GM19452 (cell line): Measurements from ENCODE around the gene RELT.

ENCODE experiments used
- ATAC-seq: cut with Tn5 transposase; IDR thresholded peaks from one replicate; pipeline ENCODE4 v1.9.1; 2021; ENCODE audit not compliant: unreplicated experiment

The RELT gene

GRCh38 chr11:73372375-73372993 lies 3.7 kb upstream of the RELT start:
- no peak for ATAC-seq

GRCh38 chr11:73374151-73374550 lies 2.0 kb upstream of the RELT start:
- ATAC-seq = no peak

- peak; percentile 1 for ATAC-seq
Measured at GRCh38 chr11:73375830-73376159, 404 bp upstream of the RELT start.

DNA sequence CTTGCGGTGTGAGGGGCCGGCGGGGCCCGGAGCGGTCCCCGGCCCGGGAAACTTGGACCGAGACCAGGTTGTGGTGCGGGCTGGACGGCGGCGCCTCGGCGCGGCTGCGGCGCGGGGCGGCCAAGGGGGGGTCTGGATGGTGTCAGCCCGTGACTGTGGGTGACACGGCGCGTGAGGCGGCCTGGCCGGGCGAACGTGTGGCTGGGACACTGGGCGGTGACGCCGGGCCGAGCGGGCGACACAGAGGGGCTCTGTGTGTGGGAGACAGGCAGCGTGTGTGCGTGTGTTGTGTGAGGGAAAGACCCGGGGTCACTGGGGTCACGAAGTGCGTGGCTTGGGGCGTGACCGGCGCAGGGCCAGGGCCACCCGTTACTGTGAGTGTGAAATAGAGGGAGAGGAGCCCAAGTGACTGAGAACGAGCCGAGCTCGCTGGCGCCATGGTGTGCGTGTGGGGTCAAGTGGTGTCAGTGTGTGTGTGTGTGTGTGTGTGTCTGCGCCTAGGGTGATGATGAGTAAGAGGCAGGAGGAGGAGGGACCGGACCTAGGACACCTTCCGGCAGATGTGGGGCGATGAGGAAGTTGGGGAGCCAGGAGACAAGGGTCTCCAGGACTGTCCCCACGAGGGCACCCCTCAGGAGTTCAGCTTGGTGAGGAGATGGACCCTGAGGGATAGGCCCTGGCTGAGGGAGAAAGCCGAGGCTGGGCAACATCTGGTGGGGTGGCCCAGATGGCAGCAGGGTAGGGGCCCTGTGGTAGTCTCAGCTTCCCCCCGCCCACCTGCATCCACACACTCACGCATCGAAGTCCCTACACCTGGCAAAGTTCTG lies 817 bp downstream of the RELT start:
- ATAC-seq = peak; percentile 11

GRCh38 chr11:73379189-73379880 lies 3.1 kb downstream of the RELT start:
- no peak for ATAC-seq

GRCh38 chr11:73380331-73380730 lies 4.1 kb downstream of the RELT start:
- ATAC-seq = no peak

- no peak for ATAC-seq
Measured at GRCh38 chr11:73380897-73381410, 4.8 kb downstream of the RELT start.

- ATAC-seq = no peak
Measured at GRCh38 chr11:73381589-73381988, 5.4 kb downstream of the RELT start.

DNA sequence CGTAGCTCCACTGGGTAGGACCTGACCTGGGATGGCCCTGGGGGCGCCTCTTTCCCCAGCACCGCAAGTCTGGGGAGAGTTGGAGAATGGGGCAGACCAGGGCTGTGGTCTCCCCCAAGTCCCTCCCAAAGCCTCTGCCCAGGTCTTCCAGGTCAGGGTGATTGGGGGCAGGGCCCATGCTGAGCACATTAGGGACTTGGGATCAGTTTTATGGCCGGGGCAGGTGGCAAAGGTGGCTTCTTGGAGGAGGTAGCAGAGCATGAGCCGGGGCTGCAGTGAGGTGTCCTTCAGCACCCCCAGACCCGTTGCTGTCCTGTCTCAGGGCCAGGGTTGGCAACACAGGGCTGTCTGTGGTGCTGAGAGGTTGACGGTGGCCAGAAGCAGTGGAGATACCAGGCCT lies 6.0 kb downstream of the RELT start:
- ATAC-seq = no peak

- ATAC-seq = no peak
Measured at GRCh38 chr11:73382747-73383146, 6.5 kb downstream of the RELT start.

- ATAC-seq = no peak
Measured at GRCh38 chr11:73383249-73384124, 7.3 kb downstream of the RELT start.

DNA sequence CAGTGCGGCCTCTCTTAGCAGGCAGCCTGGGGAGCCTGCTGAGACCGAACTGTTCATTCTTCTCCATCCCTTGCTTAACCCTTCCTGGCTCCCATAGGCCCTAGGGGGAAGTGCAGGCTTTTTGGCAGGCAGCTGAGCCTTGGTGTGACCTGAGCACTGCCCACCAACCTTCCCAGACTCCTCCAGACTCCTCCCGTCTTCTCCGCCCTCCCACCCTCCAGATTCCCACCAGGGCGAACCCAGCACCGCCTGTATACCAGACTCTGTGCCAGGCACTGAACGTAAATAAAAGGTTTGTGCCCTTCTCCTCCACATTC lies 7.9 kb downstream of the RELT start:
- ATAC-seq = no peak

- ATAC-seq = no peak
Measured at GRCh38 chr11:73384531-73384871, 8.3 kb downstream of the RELT start.

GRCh38 chr11:73384872-73385689 lies 8.9 kb downstream of the RELT start:
- ATAC-seq = peak; percentile 44

DNA sequence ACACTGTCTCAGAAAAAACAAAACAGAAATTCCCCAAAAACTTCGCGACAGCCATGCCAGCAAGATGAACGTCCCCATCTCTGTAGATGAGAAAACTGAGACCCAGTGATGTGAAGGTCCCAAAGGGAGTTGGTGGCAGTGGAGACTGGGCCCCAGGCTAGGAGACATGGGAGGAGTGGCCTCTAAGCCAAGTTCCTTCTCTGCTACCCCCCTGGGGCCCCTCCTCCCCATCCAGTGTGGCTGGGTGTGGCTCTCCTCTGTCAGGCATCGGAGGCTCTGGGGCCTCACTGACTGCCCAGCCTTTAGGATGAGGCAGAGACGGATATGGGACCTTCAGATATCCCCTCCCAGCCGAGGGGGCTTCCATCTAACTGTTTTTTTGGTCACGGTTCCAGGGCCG lies 9.8 kb downstream of the RELT start:
- ATAC-seq = no peak

GRCh38 chr11:73386546-73386945 lies 10.3 kb downstream of the RELT start:
- ATAC-seq = no peak

DNA sequence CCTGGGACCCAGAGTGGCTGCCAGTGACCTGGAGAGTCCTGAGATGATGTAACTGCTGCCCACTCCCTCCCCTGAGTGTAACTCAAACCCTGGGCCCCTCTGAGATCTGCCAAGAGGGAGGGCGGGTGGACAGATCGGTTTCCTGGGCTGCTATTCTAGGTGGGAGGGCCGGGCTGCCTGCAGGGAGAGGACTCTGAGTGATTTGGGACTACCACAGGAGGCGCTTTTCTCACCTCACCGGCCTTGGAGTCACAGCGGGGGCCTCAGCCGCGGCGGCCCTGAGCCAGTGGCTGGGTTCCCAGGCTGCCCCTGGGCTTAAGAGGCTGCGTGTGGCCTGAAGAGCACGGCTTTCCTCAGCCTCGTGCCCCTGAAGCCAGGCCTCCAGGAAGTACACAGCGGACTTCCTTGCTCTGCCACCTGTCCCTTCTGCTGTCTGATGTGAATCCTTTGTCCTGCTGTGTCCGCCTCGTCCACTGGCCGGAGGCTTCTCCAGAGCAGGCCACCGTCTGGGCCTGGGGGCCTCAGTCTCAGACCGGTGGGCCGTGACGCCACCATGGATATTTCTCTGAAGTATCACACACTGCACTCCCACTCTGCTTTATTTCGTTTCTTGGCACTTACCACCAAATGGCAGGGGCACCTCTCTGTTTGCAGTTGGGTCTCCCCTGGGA lies 11.5 kb downstream of the RELT start:
- ATAC-seq = no peak

GRCh38 chr11:73388265-73389133 lies 12.3 kb downstream of the RELT start:
- no peak for ATAC-seq

- no peak for ATAC-seq
Measured at GRCh38 chr11:73389134-73389525, 12.9 kb downstream of the RELT start.
